ENCODE results near the gene BROX.

The BROX gene

GRCh38 chr1:222781251-222781650 is 68.9 kb downstream of the BROX start:
- no peak for DNase-seq

- DNase-seq: no peak
Observed at GRCh38 chr1:222783051-222783450, 70.7 kb downstream of the BROX start.

GRCh38 chr1:222784371-222784770 is 72.0 kb downstream of the BROX start:
- DNase-seq: no peak
